ENCODE results near the gene HSD11B2. TPM values are rescaled to one million over a fixed set of nuclear protein-coding genes. Genes with fewer than 3 reads are reported as not detected.

HSD11B2 gene
- polyA plus RNA-seq, 1 donor: 40.8 TPM

GRCh38 chr16:67432506-67432890, 1.6 kb downstream of the HSD11B2 start:
- no peak for DNase-seq

- DNase-seq: no peak
These were observed 2.3 kb downstream of the HSD11B2 start for GRCh38 chr16:67433131-67433719.

- no peak for DNase-seq
These were observed 4.8 kb downstream of the HSD11B2 start for GRCh38 chr16:67435758-67436164.

GRCh38 chr16:67436640-67437193, 5.8 kb downstream of the HSD11B2 start:
- DNase-seq: no peak

- DNase-seq: no peak
These were observed 6.6 kb downstream of the HSD11B2 start for GRCh38 chr16:67437513-67437912.

- DNase-seq: no peak
These were observed 7.3 kb downstream of the HSD11B2 start for GRCh38 chr16:67438098-67438791.

GRCh38 chr16:67438824-67439393, 8.0 kb downstream of the HSD11B2 start:
- DNase-seq: no peak

GRCh38 chr16:67441271-67441753, 10.4 kb downstream of the HSD11B2 start:
- DNase-seq: no peak

- no peak for DNase-seq
These were observed 11.0 kb downstream of the HSD11B2 start for GRCh38 chr16:67441907-67442306.

GRCh38 chr16:67442581-67443255, 11.8 kb downstream of the HSD11B2 start:
- DNase-seq: no peak

- no peak for DNase-seq
These were observed 12.3 kb downstream of the HSD11B2 start for GRCh38 chr16:67443265-67443664.

- DNase-seq: no peak
These were observed 13.6 kb downstream of the HSD11B2 start for GRCh38 chr16:67444259-67445125.

GRCh38 chr16:67445126-67445426, 14.2 kb downstream of the HSD11B2 start:
- DNase-seq: no peak

- no peak for DNase-seq
These were observed 14.6 kb downstream of the HSD11B2 start for GRCh38 chr16:67445441-67445912.

GRCh38 chr16:67445913-67446907, 15.3 kb downstream of the HSD11B2 start:
- no peak for DNase-seq

GRCh38 chr16:67446968-67447507, 16.1 kb downstream of the HSD11B2 start:
- DNase-seq: no peak

GRCh38 chr16:67447508-67448076, 16.7 kb downstream of the HSD11B2 start:
- DNase-seq: no peak

- no peak for DNase-seq
These were observed 17.7 kb downstream of the HSD11B2 start for GRCh38 chr16:67448580-67448979.

- DNase-seq: no peak
These were observed 18.4 kb downstream of the HSD11B2 start for GRCh38 chr16:67449336-67449735.

GRCh38 chr16:67449739-67450138, 18.8 kb downstream of the HSD11B2 start:
- no peak for DNase-seq

All from left kidney (tissue), 2 donors.